GM23338 (cell line): ENCODE measurements around the gene FBF1. TPM values are rescaled to one million over a fixed set of nuclear protein-coding genes. Genes with fewer than 3 reads are reported as not detected.

Experiments
- ATAC-seq: fragments of 200-7000 bp; cut with Tn5 transposase; 3 replicates; pipeline ENCODE4 v1.9.1; 2020
- DNase-seq: peaks from one replicate; pipeline ENCODE4 v3.0.0-alpha.2; 2015; ENCODE audit warnings: low spot score
- H2AFZ ChIP-seq: fragments of 200-600 bp; sonication (generic); 2 replicates; pipeline ENCODE4 v1.8.0; 2016; ENCODE audit warnings: antibody characterized with exemption, mild to moderate bottlenecking, moderate library complexity
- H3F3A ChIP-seq: fragments of 200-600 bp; sonication (generic); replicated peaks from 2 replicates; pipeline ENCODE4 v1.8.0; 2017; ENCODE audit warnings: antibody characterized with exemption, mixed run types, low read depth
- H3K27ac ChIP-seq: fragments of 200-600 bp; sonication (generic); 2 replicates; pipeline ENCODE4 v1.6.1; 2016; ENCODE audit warnings: low read depth
- H3K27me3 ChIP-seq: fragments of 200-600 bp; sonication (generic); 2 replicates; pipeline ENCODE4 v1.8.0; 2016; ENCODE audit warnings: mild to moderate bottlenecking, mixed run types, moderate library complexity; ENCODE audit not compliant: insufficient read depth
- H3K36me3 ChIP-seq: fragments of 200-600 bp; sonication (generic); 2 replicates; pipeline ENCODE4 v1.8.0; 2016; ENCODE audit warnings: mild to moderate bottlenecking; ENCODE audit not compliant: insufficient read depth
- H3K4me1 ChIP-seq: fragments of 200-600 bp; sonication (generic); 2 replicates; pipeline ENCODE4 v1.8.0; 2016; ENCODE audit warnings: mild to moderate bottlenecking, moderate library complexity; ENCODE audit not compliant: insufficient read depth
- H3K4me2 ChIP-seq: fragments of 200-600 bp; sonication (generic); 2 replicates; pipeline ENCODE4 v1.7.1; 2017; ENCODE audit warnings: mixed run types
- H3K4me3 ChIP-seq: fragments of 200-600 bp; sonication (generic); 2 replicates; pipeline ENCODE4 v1.6.1; 2016; ENCODE audit warnings: mixed run types
- H3K79me2 ChIP-seq: fragments of 200-600 bp; sonication (generic); replicated peaks from 2 replicates; pipeline ENCODE4 v1.8.0; 2017; ENCODE audit warnings: mild to moderate bottlenecking; ENCODE audit not compliant: insufficient read depth
- H3K9me2 ChIP-seq: fragments of 200-600 bp; sonication (generic); 2 replicates; pipeline ENCODE4 v1.8.0; 2017; ENCODE audit not compliant: insufficient read depth
- H4K20me1 ChIP-seq: fragments of 200-600 bp; sonication (generic); replicated peaks from 2 replicates; pipeline ENCODE4 v1.8.0; 2017; ENCODE audit warnings: mild to moderate bottlenecking; ENCODE audit not compliant: insufficient read depth
- H3K27ac Mint-ChIP-seq: 2 replicates; pipeline ENCODE4 v1.8.0; 2020; ENCODE audit warnings: inconsistent platforms, mild to moderate bottlenecking, moderate library complexity, mixed read lengths
- H3K27me3 Mint-ChIP-seq: 3 replicates; pipeline ENCODE4 v1.8.0; 2022; ENCODE audit warnings: low read depth, mild to moderate bottlenecking, moderate library complexity, mixed read lengths, inconsistent platforms; ENCODE audit not compliant: insufficient read depth, poor library complexity
- H3K36me3 Mint-ChIP-seq: 3 replicates; pipeline ENCODE4 v1.8.0; 2021; ENCODE audit warnings: low read depth, mild to moderate bottlenecking, inconsistent platforms, moderate library complexity, mixed read lengths
- H3K4me1 Mint-ChIP-seq: 3 replicates; pipeline ENCODE4 v1.8.0; 2020; ENCODE audit warnings: mild to moderate bottlenecking, inconsistent platforms, mixed read lengths
- H3K4me3 Mint-ChIP-seq: 3 replicates; pipeline ENCODE4 v1.8.0; 2021; ENCODE audit warnings: moderate library complexity, mild to moderate bottlenecking, inconsistent platforms, mixed read lengths
- H3K9me3 Mint-ChIP-seq: 3 replicates; pipeline ENCODE4 v1.8.0; 2020; ENCODE audit warnings: moderate library complexity, mild to moderate bottlenecking, inconsistent platforms, mixed read lengths
- CREB1 ChIP-seq: fragments of 250-450 bp; sonication (Bioruptor Pico); IDR thresholded peaks from 2 replicates; pipeline ENCODE4 v1.5.0; 2020; ENCODE audit warnings: low read depth, mild to moderate bottlenecking, moderate library complexity
- EZH2 ChIP-seq: fragments of 200-600 bp; sonication (generic); IDR thresholded peaks from one replicate; pipeline ENCODE4 v1.8.0; 2017; ENCODE audit warnings: antibody characterized with exemption, mild to moderate bottlenecking, low read depth; ENCODE audit not compliant: unreplicated experiment
- EZH2phosphoT487 ChIP-seq: fragments of 200-600 bp; sonication (generic); IDR thresholded peaks from one replicate; pipeline ENCODE4 v1.8.1; 2018; ENCODE audit warnings: antibody characterized with exemption; ENCODE audit not compliant: unreplicated experiment
- JUNB ChIP-seq: IDR thresholded peaks from one replicate; pipeline ENCODE4 v1.6.1; 2016; ENCODE audit warnings: antibody characterized with exemption; ENCODE audit not compliant: unreplicated experiment
- NANOG ChIP-seq: IDR thresholded peaks from 2 replicates; pipeline ENCODE4 v1.6.1; 2016; ENCODE audit warnings: antibody characterized with exemption, borderline replicate concordance
- POLR2AphosphoS5 ChIP-seq: IDR thresholded peaks from 2 replicates; pipeline ENCODE4 v1.6.1; 2016; ENCODE audit warnings: antibody characterized with exemption, low read depth
- STAT1 ChIP-seq: IDR thresholded peaks from one replicate; pipeline ENCODE4 v1.6.1; 2016; ENCODE audit warnings: antibody characterized with exemption; ENCODE audit not compliant: unreplicated experiment
- ZNF114 ChIP-seq: fragments of 250-450 bp; sonication (Bioruptor Pico); IDR thresholded peaks from 2 replicates; pipeline ENCODE4 v1.5.0; 2020; ENCODE audit warnings: mild to moderate bottlenecking, moderate library complexity
- ZNF331 ChIP-seq: fragments of 250-450 bp; sonication (Bioruptor Pico); IDR thresholded peaks from 2 replicates; pipeline ENCODE4 v1.5.0; 2020; ENCODE audit warnings: low read depth, mild to moderate bottlenecking, moderate library complexity
- polyA plus RNA-seq: library from polyadenylated mRNA; unstranded; fragments of >200 nt; fragmentation: Nextera tagmentation; extraction: Ambion mirVana; gene quantifications from 2 replicates; pipeline ENCODE4 v1.2.1, GENCODE V29; 2016
- total RNA-seq: library from RNA; depleted of rRNA; stranded (reverse); fragments of >200 nt; shearing (Covaris generic); gene quantifications from 2 replicates; pipeline ENCODE4 v1.2.3, GENCODE V29; 2014
- TF ChIP-seq, protein P1 (sequence below): IDR thresholded peaks from 2 replicates; pipeline ENCODE4 v1.6.1; 2016; ENCODE audit warnings: antibody characterized with exemption
- TF ChIP-seq, protein P2 (sequence below): IDR thresholded peaks from one replicate; pipeline ENCODE4 v1.6.1; 2018; ENCODE audit warnings: antibody characterized with exemption; ENCODE audit not compliant: unreplicated experiment
- TF ChIP-seq, protein P3 (sequence below): fragments of 250-450 bp; sonication (Bioruptor Pico); IDR thresholded peaks from 2 replicates; pipeline ENCODE4 v1.5.0; 2020; ENCODE audit warnings: mild to moderate bottlenecking, moderate library complexity
- TF ChIP-seq, protein P4 (sequence below), 2 experiments: fragments of 200-600 bp in 1 of 2; sonication (generic) in 1 of 2; conservative IDR thresholded peaks; 2 replicates each; pipeline versions ENCODE4 v1.5.1 to v1.6.1; 2016 to 2017; ENCODE audit warnings: antibody characterized with exemption in 2 of 2, low read depth in 2 of 2, mild to moderate bottlenecking in 2 of 2, moderate library complexity in 1 of 2

The FBF1 gene
- total and polyA plus RNA-seq, 2 experiments from 2014 or later: 8.8 to 11.8 TPM

DNA sequence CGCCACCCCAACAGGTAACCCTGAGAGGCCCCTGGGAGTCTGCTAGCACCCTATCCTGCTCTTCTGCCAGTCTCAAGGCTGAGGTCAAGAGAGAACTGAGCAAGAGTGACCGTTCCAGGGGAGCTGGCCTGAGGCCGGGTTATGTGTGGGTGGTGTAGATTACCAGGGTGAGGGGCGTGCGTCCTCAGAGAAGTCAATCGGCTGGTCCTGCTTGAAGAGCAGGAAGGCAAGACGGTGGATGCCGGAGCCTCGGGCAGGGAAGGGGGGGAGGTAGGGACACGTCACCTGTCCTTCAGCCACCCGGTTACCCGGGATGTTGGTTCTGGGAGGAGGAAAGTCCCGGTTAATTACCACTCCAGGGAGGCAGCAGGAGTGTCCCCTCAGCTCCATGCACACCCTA lies 41.5 kb downstream of the FBF1 start:
- Histone ChIP-seq H3K79me2 (peaks cover 30% of the 10 kb centered on the region), H3F3A (peaks cover 44% of the 10 kb centered on the region), H3K9me2 (no peaks in the 10 kb centered on the region), H3K36me3 (peaks cover 13% of the 10 kb centered on the region), H3K4me3 (no peak overlapping the region), H3K27ac (peak overlapping the region; percentile 39; the same call in 1 of the 2 replicates), H3K4me2 (no peak overlapping the region), H3K27me3 (no peaks in the 10 kb centered on the region), H4K20me1 (peaks cover 6% of the 10 kb centered on the region; the same call in 1 of the 2 replicates), H2AFZ (no peak overlapping the region), H3K4me1 (peaks cover 24% of the 10 kb centered on the region)
- Mint-ChIP-seq H3K36me3 (peaks cover 44% of the 10 kb centered on the region), H3K4me1 (peaks cover 18% of the 10 kb centered on the region), H3K4me3 (no peak overlapping the region), H3K27ac (no peak overlapping the region), H3K27me3 (peaks cover 10% of the 10 kb centered on the region), H3K9me3 (no peaks in the 10 kb centered on the region)
- TF ChIP-seq EZH2: no peak
- TF ChIP-seq POLR2AphosphoS5: no peak
- TF ChIP-seq, protein P1, sequence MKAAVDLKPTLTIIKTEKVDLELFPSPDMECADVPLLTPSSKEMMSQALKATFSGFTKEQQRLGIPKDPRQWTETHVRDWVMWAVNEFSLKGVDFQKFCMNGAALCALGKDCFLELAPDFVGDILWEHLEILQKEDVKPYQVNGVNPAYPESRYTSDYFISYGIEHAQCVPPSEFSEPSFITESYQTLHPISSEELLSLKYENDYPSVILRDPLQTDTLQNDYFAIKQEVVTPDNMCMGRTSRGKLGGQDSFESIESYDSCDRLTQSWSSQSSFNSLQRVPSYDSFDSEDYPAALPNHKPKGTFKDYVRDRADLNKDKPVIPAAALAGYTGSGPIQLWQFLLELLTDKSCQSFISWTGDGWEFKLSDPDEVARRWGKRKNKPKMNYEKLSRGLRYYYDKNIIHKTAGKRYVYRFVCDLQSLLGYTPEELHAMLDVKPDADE: no peak
- TF ChIP-seq EZH2phosphoT487: no peak
- no peak for TF ChIP-seq NANOG
- TF ChIP-seq, protein P2, sequence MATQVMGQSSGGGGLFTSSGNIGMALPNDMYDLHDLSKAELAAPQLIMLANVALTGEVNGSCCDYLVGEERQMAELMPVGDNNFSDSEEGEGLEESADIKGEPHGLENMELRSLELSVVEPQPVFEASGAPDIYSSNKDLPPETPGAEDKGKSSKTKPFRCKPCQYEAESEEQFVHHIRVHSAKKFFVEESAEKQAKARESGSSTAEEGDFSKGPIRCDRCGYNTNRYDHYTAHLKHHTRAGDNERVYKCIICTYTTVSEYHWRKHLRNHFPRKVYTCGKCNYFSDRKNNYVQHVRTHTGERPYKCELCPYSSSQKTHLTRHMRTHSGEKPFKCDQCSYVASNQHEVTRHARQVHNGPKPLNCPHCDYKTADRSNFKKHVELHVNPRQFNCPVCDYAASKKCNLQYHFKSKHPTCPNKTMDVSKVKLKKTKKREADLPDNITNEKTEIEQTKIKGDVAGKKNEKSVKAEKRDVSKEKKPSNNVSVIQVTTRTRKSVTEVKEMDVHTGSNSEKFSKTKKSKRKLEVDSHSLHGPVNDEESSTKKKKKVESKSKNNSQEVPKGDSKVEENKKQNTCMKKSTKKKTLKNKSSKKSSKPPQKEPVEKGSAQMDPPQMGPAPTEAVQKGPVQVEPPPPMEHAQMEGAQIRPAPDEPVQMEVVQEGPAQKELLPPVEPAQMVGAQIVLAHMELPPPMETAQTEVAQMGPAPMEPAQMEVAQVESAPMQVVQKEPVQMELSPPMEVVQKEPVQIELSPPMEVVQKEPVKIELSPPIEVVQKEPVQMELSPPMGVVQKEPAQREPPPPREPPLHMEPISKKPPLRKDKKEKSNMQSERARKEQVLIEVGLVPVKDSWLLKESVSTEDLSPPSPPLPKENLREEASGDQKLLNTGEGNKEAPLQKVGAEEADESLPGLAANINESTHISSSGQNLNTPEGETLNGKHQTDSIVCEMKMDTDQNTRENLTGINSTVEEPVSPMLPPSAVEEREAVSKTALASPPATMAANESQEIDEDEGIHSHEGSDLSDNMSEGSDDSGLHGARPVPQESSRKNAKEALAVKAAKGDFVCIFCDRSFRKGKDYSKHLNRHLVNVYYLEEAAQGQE: no peak
- no peak for TF ChIP-seq ZNF114 (CRISPR knock-in tag)
- TF ChIP-seq ZNF331 (CRISPR knock-in tag): no peak
- TF ChIP-seq CREB1: no peak
- TF ChIP-seq, protein P3, sequence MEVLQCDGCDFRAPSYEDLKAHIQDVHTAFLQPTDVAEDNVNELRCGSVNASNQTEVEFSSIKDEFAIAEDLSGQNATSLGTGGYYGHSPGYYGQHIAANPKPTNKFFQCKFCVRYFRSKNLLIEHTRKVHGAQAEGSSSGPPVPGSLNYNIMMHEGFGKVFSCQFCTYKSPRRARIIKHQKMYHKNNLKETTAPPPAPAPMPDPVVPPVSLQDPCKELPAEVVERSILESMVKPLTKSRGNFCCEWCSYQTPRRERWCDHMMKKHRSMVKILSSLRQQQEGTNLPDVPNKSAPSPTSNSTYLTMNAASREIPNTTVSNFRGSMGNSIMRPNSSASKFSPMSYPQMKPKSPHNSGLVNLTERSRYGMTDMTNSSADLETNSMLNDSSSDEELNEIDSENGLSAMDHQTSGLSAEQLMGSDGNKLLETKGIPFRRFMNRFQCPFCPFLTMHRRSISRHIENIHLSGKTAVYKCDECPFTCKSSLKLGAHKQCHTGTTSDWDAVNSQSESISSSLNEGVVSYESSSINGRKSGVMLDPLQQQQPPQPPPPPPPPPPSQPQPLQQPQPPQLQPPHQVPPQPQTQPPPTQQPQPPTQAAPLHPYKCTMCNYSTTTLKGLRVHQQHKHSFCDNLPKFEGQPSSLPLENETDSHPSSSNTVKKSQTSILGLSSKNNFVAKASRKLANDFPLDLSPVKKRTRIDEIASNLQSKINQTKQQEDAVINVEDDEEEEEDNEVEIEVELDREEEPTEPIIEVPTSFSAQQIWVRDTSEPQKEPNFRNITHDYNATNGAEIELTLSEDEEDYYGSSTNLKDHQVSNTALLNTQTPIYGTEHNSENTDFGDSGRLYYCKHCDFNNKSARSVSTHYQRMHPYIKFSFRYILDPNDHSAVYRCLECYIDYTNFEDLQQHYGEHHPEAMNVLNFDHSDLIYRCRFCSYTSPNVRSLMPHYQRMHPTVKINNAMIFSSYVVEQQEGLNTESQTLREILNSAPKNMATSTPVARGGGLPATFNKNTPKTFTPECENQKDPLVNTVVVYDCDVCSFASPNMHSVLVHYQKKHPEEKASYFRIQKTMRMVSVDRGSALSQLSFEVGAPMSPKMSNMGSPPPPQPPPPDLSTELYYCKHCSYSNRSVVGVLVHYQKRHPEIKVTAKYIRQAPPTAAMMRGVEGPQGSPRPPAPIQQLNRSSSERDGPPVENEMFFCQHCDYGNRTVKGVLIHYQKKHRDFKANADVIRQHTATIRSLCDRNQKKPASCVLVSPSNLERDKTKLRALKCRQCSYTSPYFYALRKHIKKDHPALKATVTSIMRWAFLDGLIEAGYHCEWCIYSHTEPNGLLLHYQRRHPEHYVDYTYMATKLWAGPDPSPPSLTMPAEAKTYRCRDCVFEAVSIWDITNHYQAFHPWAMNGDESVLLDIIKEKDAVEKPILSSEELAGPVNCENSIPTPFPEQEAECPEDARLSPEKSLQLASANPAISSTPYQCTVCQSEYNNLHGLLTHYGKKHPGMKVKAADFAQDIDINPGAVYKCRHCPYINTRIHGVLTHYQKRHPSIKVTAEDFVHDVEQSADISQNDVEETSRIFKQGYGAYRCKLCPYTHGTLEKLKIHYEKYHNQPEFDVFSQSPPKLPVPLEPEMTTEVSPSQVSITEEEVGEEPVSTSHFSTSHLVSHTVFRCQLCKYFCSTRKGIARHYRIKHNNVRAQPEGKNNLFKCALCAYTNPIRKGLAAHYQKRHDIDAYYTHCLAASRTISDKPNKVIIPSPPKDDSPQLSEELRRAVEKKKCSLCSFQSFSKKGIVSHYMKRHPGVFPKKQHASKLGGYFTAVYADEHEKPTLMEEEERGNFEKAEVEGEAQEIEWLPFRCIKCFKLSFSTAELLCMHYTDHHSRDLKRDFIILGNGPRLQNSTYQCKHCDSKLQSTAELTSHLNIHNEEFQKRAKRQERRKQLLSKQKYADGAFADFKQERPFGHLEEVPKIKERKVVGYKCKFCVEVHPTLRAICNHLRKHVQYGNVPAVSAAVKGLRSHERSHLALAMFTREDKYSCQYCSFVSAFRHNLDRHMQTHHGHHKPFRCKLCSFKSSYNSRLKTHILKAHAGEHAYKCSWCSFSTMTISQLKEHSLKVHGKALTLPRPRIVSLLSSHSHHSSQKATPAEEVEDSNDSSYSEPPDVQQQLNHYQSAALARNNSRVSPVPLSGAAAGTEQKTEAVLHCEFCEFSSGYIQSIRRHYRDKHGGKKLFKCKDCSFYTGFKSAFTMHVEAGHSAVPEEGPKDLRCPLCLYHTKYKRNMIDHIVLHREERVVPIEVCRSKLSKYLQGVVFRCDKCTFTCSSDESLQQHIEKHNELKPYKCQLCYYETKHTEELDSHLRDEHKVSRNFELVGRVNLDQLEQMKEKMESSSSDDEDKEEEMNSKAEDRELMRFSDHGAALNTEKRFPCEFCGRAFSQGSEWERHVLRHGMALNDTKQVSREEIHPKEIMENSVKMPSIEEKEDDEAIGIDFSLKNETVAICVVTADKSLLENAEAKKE (CRISPR knock-in tag): no peak
- no peak for TF ChIP-seq STAT1
- TF ChIP-seq JUNB: no peak
- TF ChIP-seq, protein P4, sequence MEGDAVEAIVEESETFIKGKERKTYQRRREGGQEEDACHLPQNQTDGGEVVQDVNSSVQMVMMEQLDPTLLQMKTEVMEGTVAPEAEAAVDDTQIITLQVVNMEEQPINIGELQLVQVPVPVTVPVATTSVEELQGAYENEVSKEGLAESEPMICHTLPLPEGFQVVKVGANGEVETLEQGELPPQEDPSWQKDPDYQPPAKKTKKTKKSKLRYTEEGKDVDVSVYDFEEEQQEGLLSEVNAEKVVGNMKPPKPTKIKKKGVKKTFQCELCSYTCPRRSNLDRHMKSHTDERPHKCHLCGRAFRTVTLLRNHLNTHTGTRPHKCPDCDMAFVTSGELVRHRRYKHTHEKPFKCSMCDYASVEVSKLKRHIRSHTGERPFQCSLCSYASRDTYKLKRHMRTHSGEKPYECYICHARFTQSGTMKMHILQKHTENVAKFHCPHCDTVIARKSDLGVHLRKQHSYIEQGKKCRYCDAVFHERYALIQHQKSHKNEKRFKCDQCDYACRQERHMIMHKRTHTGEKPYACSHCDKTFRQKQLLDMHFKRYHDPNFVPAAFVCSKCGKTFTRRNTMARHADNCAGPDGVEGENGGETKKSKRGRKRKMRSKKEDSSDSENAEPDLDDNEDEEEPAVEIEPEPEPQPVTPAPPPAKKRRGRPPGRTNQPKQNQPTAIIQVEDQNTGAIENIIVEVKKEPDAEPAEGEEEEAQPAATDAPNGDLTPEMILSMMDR (conservative IDR thresholded peaks at IDR 0.05; ENCODE audit: low read depth in 2 of 2): no peak
- no peak for DNase-seq
- no peak for ATAC-seq
